BE2C (cell line): ENCODE measurements around the gene TRIM17.

ENCODE experiments used
- DNase-seq: peaks from one replicate; pipeline ENCODE4 v3.0.0-alpha.2; 2020
- H3K27me3 ChIP-seq: fragments of 250-450 bp; sonication (Bioruptor Pico); 2 replicates; pipeline ENCODE4 v1.5.1; 2020; ENCODE audit warnings: mild to moderate bottlenecking
- H3K36me3 ChIP-seq: fragments of 250-450 bp; sonication (Bioruptor Pico); 2 replicates; pipeline ENCODE4 v1.5.1; 2020; ENCODE audit warnings: mild to moderate bottlenecking
- H3K4me1 ChIP-seq: fragments of 250-450 bp; sonication (Bioruptor Pico); 2 replicates; pipeline ENCODE4 v1.5.1; 2020
- H3K4me3 ChIP-seq: 2 replicates; pipeline ENCODE4 v1.5.1; 2011; ENCODE audit warnings: low read depth, low read length
- H3K9me3 ChIP-seq: fragments of 250-450 bp; sonication (Bioruptor Pico); 2 replicates; pipeline ENCODE4 v1.5.1; 2020
- TF ChIP-seq, protein P1 (sequence below): IDR thresholded peaks from 2 replicates; pipeline ENCODE4 v1.5.1; 2012; ENCODE audit warnings: mild to moderate bottlenecking, low read depth, low read length

TRIM17 gene

DNA sequence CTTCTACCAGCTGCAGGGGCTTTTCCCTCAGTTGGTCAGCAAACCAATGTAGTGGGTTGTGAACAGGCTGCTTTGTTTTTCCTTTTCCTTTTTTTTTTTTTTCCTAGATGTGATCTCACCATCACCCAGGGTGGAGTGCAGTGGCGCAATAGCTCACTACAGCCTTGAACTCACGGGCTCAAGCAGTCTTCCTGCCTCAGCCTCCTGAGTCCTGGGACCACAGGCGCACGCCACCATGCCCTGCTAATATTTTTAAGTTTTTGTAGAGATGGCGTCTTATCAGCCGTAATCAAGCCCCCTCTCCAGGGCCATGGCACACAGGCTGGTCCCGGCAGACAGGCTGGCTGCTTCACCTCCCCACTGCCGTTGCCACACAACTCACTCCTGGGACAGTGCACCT, 6.6 kb downstream of the TRIM17 start:
- no peaks in the 10 kb centered on the region for H3K27me3 ChIP-seq
- H3K36me3 ChIP-seq = peaks cover 5% of the 10 kb centered on the region
- H3K9me3 ChIP-seq = no peaks in the 10 kb centered on the region
- no peaks in the 10 kb centered on the region; the same call in none of the 2 replicates for H3K4me1 ChIP-seq
- TF ChIP-seq, protein P1, sequence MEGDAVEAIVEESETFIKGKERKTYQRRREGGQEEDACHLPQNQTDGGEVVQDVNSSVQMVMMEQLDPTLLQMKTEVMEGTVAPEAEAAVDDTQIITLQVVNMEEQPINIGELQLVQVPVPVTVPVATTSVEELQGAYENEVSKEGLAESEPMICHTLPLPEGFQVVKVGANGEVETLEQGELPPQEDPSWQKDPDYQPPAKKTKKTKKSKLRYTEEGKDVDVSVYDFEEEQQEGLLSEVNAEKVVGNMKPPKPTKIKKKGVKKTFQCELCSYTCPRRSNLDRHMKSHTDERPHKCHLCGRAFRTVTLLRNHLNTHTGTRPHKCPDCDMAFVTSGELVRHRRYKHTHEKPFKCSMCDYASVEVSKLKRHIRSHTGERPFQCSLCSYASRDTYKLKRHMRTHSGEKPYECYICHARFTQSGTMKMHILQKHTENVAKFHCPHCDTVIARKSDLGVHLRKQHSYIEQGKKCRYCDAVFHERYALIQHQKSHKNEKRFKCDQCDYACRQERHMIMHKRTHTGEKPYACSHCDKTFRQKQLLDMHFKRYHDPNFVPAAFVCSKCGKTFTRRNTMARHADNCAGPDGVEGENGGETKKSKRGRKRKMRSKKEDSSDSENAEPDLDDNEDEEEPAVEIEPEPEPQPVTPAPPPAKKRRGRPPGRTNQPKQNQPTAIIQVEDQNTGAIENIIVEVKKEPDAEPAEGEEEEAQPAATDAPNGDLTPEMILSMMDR = no peak
- no peak overlapping the region for H3K4me3 ChIP-seq
- DNase-seq = no peak

DNA sequence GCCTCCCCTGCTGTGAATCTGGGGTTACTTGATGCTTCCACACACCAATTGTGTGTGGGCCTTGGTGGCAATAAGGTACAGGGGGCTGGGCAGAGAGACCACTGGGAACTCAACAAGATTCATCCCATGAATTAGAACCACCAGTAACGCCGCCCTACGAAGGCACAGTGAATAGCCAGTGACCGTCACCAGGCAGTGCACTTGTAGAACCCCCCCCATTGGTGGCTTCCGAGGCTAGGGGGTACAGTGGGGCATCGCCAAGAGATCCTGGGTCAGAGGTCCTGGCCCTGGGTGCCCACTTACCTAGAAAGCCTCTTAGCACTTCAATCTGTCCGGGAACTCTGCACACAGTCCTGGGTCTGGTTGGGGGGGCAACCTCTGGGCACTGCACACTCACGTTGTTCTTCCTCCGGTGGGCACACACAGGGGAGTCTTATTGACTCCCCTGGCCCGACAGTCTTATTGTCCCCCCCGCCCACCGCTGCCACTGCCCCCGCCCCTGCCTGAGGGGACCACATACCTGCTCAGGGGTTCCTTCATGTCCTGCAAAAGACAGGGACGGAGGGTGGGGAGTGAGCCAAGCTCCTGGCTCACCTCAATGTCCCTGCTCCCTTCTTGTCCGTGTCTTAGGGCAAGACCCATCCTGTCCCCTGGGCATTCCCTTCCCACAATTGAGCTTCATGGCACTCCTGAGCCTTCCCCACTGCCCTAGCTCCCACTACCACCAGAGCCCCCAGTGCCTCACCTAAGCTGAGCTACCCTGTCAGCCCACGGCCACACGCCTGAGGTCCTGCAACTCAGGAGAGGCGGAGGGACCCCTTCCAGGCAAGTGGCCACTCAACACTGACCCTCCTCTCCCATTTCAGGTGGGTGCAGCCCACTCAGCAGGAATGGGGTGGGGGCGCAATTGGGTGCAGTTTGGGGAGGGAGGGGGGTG, 7.5 kb downstream of the TRIM17 start:
- Histone ChIP-seq H3K9me3 (no peaks in the 10 kb centered on the region), H3K4me3 (no peak overlapping the region), H3K4me1 (peaks cover 2% of the 10 kb centered on the region), H3K36me3 (peaks cover 6% of the 10 kb centered on the region), H3K27me3 (no peaks in the 10 kb centered on the region)
- TF ChIP-seq, protein P1 = no peak
- no peak for DNase-seq

DNA sequence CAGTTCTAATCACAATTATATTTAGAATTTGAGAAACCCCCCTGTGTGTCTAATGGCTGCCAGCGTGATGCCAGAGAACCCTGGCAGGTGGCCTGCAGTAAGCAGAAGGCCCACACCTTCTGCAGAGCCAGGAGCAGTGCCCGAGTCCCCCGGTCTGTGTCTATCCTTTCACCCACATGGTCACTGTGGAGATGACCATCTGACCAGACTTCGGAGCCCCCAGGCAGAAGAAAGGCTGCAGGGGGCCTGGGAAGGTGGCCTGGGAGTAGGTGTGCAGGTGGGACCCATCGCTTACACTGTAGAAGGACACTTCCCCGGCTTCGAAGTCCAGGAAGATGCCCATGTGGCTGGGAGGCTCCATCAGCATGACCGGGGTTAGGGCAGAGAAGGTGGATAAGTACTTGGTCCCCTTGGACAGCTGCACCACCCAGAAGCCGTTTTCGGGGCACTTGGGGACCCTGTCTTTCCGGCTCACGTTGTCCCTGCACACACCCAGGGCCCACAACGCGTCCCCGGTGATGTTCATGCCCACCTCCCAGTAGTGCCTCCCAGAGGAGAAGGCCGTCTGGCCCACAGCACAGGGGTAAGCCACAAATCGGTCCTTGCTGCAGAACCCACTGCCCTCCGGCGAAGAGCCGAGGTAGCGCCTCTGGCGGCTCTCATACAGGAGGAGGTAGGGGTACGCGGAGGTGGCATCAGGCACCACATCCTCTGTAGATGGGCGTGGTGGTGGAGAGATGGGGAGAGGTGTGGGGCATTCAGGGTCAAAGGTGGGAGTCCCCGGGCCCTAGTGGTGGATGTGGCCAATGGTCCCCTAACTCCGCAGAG, 8.4 kb downstream of the TRIM17 start:
- DNase-seq = no peak
- Histone ChIP-seq H3K36me3 (peaks cover 15% of the 10 kb centered on the region), H3K4me3 (no peak overlapping the region; the same call in 1 of the 2 replicates), H3K4me1 (peaks cover 2% of the 10 kb centered on the region), H3K27me3 (no peaks in the 10 kb centered on the region), H3K9me3 (no peaks in the 10 kb centered on the region)
- TF ChIP-seq, protein P1 = no peak

DNA sequence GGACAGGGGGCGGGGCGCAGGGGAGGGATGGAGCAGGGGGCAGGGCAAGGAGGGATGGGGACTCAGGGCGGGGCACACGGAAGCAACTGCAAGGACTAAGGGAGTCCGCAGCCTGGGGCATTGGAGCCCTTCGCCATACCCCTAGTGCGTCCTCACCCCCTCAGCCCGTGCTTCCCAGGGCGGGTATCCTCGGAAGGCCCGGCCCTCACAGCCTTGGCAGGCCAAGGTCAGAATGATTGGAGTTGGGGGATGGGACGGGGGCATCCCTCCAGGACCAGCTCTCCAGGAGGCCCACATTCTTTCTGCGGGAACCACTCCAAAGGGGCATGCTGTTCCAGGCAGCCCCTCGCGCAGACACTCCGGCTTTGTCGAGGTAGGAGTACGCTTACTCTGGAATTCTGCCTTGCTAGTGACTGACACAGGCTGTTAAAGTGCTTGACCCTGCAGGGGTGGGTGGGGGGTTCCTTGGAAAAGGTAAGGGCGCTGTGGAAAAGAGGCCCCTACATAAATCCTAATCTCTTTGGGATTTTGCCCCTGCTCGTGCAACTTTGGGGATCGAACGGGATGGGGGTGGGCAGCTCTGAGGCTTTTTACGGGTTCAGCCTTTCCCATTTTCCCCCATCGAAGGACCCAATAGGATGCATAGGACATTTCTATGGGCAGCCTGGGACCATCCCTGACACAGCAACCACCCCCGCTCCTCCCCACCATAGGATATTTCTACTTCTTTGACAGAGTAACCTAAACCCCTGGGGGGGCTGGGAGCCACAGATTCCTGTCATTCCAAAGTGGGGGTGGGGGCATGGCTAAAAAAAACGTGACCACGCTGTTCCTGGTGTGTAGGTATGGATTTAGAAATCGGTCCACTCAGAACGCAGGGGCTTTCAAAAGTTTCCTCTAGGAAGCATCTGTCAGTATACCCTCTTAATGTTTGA, 9.3 kb downstream of the TRIM17 start:
- Histone ChIP-seq H3K4me3 (peak overlapping the region; percentile 69), H3K4me1 (peaks cover 2% of the 10 kb centered on the region), H3K27me3 (no peaks in the 10 kb centered on the region), H3K9me3 (no peaks in the 10 kb centered on the region), H3K36me3 (peaks cover 20% of the 10 kb centered on the region)
- DNase-seq = no peak
- TF ChIP-seq, protein P1 = no peak

DNA sequence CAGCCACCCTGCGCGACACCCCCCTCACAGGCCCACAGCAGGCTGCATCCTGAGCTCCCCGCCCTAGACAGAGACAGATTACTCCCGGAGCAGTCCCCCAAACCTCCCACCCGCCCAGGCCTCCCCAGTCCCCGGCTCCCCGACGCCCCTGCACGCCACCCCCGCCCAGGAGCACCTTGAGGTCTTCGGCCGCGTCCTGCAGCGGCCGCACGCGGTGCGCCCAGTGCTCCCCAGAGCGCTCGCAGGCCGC, 10.8 kb downstream of the TRIM17 start:
- peaks cover 2% of the 10 kb centered on the region for H3K4me1 ChIP-seq
- H3K36me3 ChIP-seq = peaks cover 27% of the 10 kb centered on the region
- no peaks in the 10 kb centered on the region for H3K27me3 ChIP-seq
- DNase-seq = no peak
- H3K4me3 ChIP-seq = peak overlapping the region; percentile 86
- H3K9me3 ChIP-seq = no peaks in the 10 kb centered on the region
- TF ChIP-seq, protein P1 = no peak
